Kidney (tissue), 14 donors: ENCODE measurements around the gene TNFRSF14. TPM values are rescaled to one million over a fixed set of nuclear protein-coding genes. Genes with fewer than 3 reads are reported as not detected.
A peak's percentile ranks its signal among the peaks of the same experiment; 100 is the strongest.
"Not testable (repeated sequence)": the region's sequence is repeated elsewhere in the genome, so short reads cannot be mapped to it uniquely, and the experiment has no call there.

Experiments used
- DNase-seq, 5 donors: peaks; one replicate each; pipeline ENCODE4 v3.0.0-alpha.2; 2013 to 2020
- FAIRE-seq: peaks from 2 replicates; lab custom pipeline; 2012; peaks lifted over from hg19 to GRCh38; lab: Jason Lieb, UNC
- H3K27ac ChIP-seq, 2 donors: one replicate each; pipeline ENCODE4 v1.7.0; 2013; ENCODE audit warnings: low read depth in 2 of 2, low read length in 2 of 2, inconsistent platforms in 1 of 2
- H3K27me3 ChIP-seq: one replicate; pipeline ENCODE4 v1.7.1; 2013; ENCODE audit warnings: low read length, inconsistent platforms; ENCODE audit not compliant: control insufficient read depth, insufficient read depth
- H3K36me3 ChIP-seq, 3 donors: one replicate each; pipeline versions ENCODE4 v1.7.0 to v1.7.1; 2013; ENCODE audit warnings: low read length in 3 of 3, control low read depth in 1 of 3, inconsistent platforms in 1 of 3; ENCODE audit not compliant: insufficient read depth in 3 of 3, control insufficient read depth in 2 of 3
- H3K4me1 ChIP-seq, 3 donors: one replicate each; pipeline versions ENCODE4 v1.7.0 to v1.7.1; 2013; ENCODE audit warnings: low read length in 3 of 3, inconsistent platforms in 1 of 3, low read depth in 1 of 3; ENCODE audit not compliant: control insufficient read depth in 2 of 3, insufficient read depth in 2 of 3
- H3K4me3 ChIP-seq, 3 donors: one replicate each; pipeline versions ENCODE4 v1.7.0 to v1.8.1; 2013; ENCODE audit warnings: low read length in 3 of 3, control low read depth in 1 of 3, inconsistent platforms in 1 of 3
- H3K9ac ChIP-seq, 3 donors: one replicate each; pipeline versions ENCODE4 v1.7.0 to v1.7.1; 2013; ENCODE audit warnings: low read length in 3 of 3, control low read depth in 1 of 3, inconsistent platforms in 1 of 3
- H3K9me3 ChIP-seq, 3 donors: one replicate each; pipeline versions ENCODE4 v1.7.0 to v1.7.1; 2013; ENCODE audit warnings: low read length in 3 of 3, control low read depth in 1 of 3, inconsistent platforms in 1 of 3; ENCODE audit not compliant: control insufficient read depth in 2 of 3, insufficient read depth in 1 of 3
- intact Hi-C: fragments of 100-400 bp; cut with DNase I; formaldehyde crosslinking; loops from one replicate; pipeline ENCODE4 v1.11.1; 2022
- polyA plus RNA-seq: library from polyadenylated mRNA; stranded (reverse); fragments of 350-450 nt; fragmentation: Illumina TruSeq; extraction: RNeasy Lipid Tissue Mini Kit (QIAGEN cat#74804); gene quantifications from one replicate; pipeline ENCODE4 v1.2.3, GENCODE V29; 2014; ENCODE audit warnings: low read depth, low replicate concordance; ENCODE audit not compliant: insufficient read depth
- total RNA-seq: library from RNA; stranded (reverse); fragmentation: NEBNext Ultra II Directional; extraction: Animal tissue kit (Norgen Biotek cat#: 25700); gene quantifications from one replicate; pipeline ENCODE4 v1.2.1, GENCODE V29; 2021
- TF ChIP-seq, protein P1 (sequence below): IDR thresholded peaks from 3 replicates; pipeline ENCODE4 v1.5.1; 2012; ENCODE audit warnings: mild to moderate bottlenecking, moderate library complexity, borderline replicate concordance; ENCODE audit not compliant: insufficient read depth; ENCODE audit errors: extremely low read depth
- donor health status: control.
- donor health status: control.
- donor health status: control.
- donor health status: control.
- donor health status: control.
- donor health status: DM: yes; HTN: yes; CAD: no.
- donor health status: Normal renal cell carcinoma (clear cell type).

The TNFRSF14 gene
- total and polyA plus RNA-seq, 2 donors from 2014 or later: 95.0 to 99.1 TPM

DNA sequence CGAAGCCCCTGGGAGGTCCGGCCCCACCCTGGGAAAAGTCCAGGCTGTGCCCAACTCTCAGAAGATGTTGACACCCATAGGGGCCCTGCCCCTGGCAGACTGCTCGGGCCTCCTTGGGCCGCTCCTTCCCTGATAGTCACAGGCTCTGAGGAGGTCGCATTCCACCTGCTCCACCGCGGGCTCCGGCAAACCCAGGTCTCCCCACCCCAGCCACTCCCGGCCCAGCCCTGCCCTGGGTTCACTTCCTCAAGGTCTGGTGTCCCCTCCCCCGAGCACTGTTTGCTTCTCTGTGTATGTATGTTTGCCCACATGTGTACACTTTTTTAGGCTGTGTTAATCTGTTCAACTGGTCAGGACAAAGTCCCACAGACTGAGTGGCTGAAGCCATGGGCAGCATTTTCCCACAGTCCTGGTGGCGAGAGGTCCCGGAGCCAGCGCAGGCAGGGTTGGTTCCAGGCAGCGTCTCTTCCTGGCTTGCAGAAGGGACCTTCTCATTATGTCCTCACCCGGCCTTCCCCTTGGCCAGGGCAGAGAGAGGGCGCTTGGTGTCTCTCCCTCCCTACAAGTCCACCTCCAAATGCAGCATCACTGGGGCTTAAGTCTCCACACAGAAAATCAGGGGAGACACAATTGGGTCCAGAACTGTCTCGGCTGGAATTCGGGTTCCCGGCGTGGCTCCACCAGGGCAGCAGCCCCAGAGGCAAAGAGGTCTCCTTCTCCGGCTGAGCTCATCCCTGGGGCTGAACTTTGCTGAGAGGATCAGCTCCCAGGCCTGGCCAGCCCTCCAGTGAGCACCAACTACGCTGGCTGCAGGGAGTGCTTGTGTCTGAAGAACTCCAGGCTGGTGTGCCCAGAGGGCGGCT, 19.9 kb downstream of the TNFRSF14 start:
- TF ChIP-seq, protein P1, sequence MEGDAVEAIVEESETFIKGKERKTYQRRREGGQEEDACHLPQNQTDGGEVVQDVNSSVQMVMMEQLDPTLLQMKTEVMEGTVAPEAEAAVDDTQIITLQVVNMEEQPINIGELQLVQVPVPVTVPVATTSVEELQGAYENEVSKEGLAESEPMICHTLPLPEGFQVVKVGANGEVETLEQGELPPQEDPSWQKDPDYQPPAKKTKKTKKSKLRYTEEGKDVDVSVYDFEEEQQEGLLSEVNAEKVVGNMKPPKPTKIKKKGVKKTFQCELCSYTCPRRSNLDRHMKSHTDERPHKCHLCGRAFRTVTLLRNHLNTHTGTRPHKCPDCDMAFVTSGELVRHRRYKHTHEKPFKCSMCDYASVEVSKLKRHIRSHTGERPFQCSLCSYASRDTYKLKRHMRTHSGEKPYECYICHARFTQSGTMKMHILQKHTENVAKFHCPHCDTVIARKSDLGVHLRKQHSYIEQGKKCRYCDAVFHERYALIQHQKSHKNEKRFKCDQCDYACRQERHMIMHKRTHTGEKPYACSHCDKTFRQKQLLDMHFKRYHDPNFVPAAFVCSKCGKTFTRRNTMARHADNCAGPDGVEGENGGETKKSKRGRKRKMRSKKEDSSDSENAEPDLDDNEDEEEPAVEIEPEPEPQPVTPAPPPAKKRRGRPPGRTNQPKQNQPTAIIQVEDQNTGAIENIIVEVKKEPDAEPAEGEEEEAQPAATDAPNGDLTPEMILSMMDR: no peak
- Histone ChIP-seq H3K4me1 (peaks cover 0 to 17% (median 10%) of the 10 kb centered on the region in 3 donors), H3K36me3 (no peaks in the 10 kb centered on the region), H3K27ac (peak overlapping the region; percentile 14 to 51), H3K27me3 (no peaks in the 10 kb centered on the region), H3K9ac (no peak overlapping the region), H3K9me3 (peaks cover 0 to 5% (median 0%) of the 10 kb centered on the region in 3 donors), H3K4me3 (no peak overlapping the region)
- DNase-seq (peak in 4 of 5 donors; percentile 35 to 90 (median 44)), FAIRE-seq (no peak)
- intact Hi-C loops: no loop called here

DNA sequence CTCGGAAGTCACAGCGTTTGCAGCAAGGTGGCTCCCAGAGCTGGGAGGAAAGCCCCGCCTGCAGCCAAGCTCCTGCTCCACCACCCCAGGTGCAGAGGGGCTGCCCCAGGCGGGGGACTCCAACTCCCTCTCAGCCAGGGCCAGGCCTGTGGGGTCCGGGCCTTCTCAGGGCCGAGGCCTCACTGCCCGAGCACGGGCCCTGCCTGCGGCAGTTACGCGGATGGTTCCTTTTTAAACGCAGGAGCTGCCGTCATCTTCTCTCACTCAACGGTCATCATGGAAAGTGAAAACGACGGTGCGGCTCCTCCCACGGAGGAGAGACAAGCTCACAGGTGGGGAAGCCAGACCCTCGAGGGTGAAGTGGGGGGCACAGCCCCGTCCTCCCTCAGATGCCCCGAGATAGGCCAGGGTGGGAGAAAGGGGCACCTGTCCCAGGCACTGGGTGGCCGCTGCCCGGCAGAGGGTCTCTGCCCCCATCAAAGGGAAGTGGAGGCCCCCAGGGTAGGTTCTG, 21.4 kb downstream of the TNFRSF14 start:
- H3K4me3 ChIP-seq, H3K9me3 ChIP-seq, H3K27me3 ChIP-seq, H3K36me3 ChIP-seq, intact Hi-C loops, FAIRE-seq: not testable (repeated sequence)
- peak overlapping the region; percentile 82 to 85 for H3K27ac ChIP-seq
- H3K9ac ChIP-seq: peak overlapping the region in 1 of 3 donors; percentile 51
- peak in 1 of 5 donors; percentile 76 for DNase-seq
- peaks cover 0 to 17% (median 10%) of the 10 kb centered on the region in 3 donors for H3K4me1 ChIP-seq

DNA sequence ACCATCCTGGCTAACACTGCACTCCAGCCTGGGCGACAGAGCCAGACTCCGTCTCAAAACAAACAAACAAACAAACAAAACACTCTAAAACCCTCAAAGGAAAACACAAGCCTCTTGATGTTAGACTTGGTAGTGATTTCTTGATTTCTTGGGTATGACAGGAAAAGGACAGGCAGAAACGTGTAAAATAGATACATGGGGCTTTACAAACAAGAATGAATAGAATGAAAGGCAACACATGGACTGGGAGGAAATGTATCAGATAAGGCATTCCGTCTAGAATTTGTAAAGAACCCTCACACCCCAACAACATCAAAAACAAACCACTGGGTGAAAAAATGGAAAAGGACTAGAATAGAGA, 22.6 kb downstream of the TNFRSF14 start:
- Histone ChIP-seq H3K27me3 (no peaks in the 10 kb centered on the region), H3K4me3 (no peak overlapping the region), H3K36me3 (no peaks in the 10 kb centered on the region), H3K9me3 (no peaks in the 10 kb centered on the region), H3K27ac (peak overlapping the region; percentile 82 to 85), H3K9ac (peak overlapping the region in 1 of 3 donors; percentile 44), H3K4me1 (peaks cover 0 to 21% (median 14%) of the 10 kb centered on the region in 3 donors)
- DNase-seq (no peak), FAIRE-seq (no peak)
- TF ChIP-seq, protein P1: no peak
- intact Hi-C loops: no loop called here

DNA sequence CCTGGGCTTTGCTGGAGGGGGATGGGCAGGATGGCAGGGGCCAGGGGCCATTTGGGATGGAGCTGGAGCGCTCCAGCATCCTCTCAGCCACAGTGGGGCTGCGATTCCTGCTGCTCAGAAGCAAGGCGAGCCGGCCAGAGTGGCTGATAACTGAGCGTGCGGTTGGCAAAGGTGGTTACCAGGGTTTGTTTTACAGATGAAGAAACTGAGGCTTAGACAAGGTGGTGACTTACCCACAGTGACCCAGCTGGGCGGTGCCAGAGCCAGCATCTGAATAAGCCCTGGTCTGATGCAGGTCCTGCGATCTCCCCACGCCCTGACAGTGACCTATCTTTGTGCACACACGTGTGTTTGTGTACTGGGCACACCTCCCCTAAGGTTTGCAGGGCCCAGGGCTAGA, 24.5 kb downstream of the TNFRSF14 start:
- H3K27ac ChIP-seq: no peak overlapping the region
- FAIRE-seq: no peak
- H3K9ac ChIP-seq: no peak overlapping the region
- no peaks in the 10 kb centered on the region for H3K36me3 ChIP-seq
- no peaks in the 10 kb centered on the region for H3K9me3 ChIP-seq
- peaks cover 3 to 29% (median 15%) of the 10 kb centered on the region in 3 donors for H3K4me1 ChIP-seq
- no peaks in the 10 kb centered on the region for H3K27me3 ChIP-seq
- intact Hi-C loops: no loop called here
- H3K4me3 ChIP-seq: no peak overlapping the region
- DNase-seq: peak in 2 of 5 donors; percentile 42 to 72
- TF ChIP-seq, protein P1: no peak
